ENCODE data around the gene RFT1.
"Not testable (repeated sequence)": the region's sequence is repeated elsewhere in the genome, so short reads cannot be mapped to it uniquely, and the experiment has no call there.

The RFT1 gene

GRCh38 chr3:53151465-53151864 is 21.2 kb upstream of the RFT1 start:
- H2AFZ ChIP-seq (ENCODE audit: low read depth, low read length): no peak overlapping the region
- H3K4ac ChIP-seq (ENCODE audit: low read depth in 1 of 2, low read length in 2 of 2): no peak overlapping the region
- 88% methylated on average over 4 of the region's 5 CpGs for WGBS
- DNase-seq: no peak
- no peak overlapping the region for H3K23ac ChIP-seq (ENCODE audit: low read length in 2 of 2)
- no peak overlapping the region for H3K18ac ChIP-seq (ENCODE audit: low read depth in 1 of 2, low read length in 2 of 2)
- no peaks in the 10 kb centered on the region for H3K79me1 ChIP-seq (replicated peaks; ENCODE audit: low read length, poor library complexity, severe bottlenecking)
- H3K4me2 ChIP-seq (ENCODE audit: low read length, poor library complexity, severe bottlenecking): no peak overlapping the region
- no peak overlapping the region for H2AK5ac ChIP-seq (ENCODE audit: low read length, severe bottlenecking)
- no peak overlapping the region for H2BK12ac ChIP-seq (ENCODE audit: low read length in 2 of 2)
- H3K14ac ChIP-seq (ENCODE audit: low read length in 2 of 2): no peak overlapping the region
- no peaks in the 10 kb centered on the region for H3K36me3 ChIP-seq (ENCODE audit: control insufficient read depth in 1 of 2, insufficient read depth in 2 of 2, low read depth in 1 of 2, low read length in 2 of 2)
- no peak overlapping the region for H3K4me3 ChIP-seq (ENCODE audit: insufficient read depth in 1 of 2, low read depth in 1 of 2, low read length in 2 of 2)
- no peak overlapping the region for H2BK120ac ChIP-seq (ENCODE audit: low read depth, low read length)
- H3K27ac ChIP-seq (ENCODE audit: low read length, poor library complexity, severe bottlenecking): no peak overlapping the region
- no peak overlapping the region for H4K8ac ChIP-seq (ENCODE audit: low read length)
- no peak overlapping the region for H3K9ac ChIP-seq (ENCODE audit: low read length)
- H3K27me3 ChIP-seq (ENCODE audit: control insufficient read depth in 1 of 2, insufficient read depth in 1 of 2, low read length in 2 of 2): peaks cover 23 to 32% of the 10 kb centered on the region in 2 experiments
- no peak overlapping the region for H4K91ac ChIP-seq (ENCODE audit: low read length)
- H2BK5ac ChIP-seq (ENCODE audit: low read depth, low read length, poor library complexity, severe bottlenecking): no peak overlapping the region
- H2BK15ac ChIP-seq (ENCODE audit: low read depth, poor library complexity, severe bottlenecking): no peak overlapping the region
- H3K9me3 ChIP-seq (ENCODE audit: control insufficient read depth, low read length): no peaks in the 10 kb centered on the region
- H3K4me1 ChIP-seq (ENCODE audit: control insufficient read depth, insufficient read depth, low read depth, low read length): peaks cover 10% of the 10 kb centered on the region

GRCh38 chr3:53151086-53151438 is 20.8 kb upstream of the RFT1 start:
- not testable (repeated sequence) for H3K79me1 ChIP-seq (replicated peaks; ENCODE audit: low read length, poor library complexity, severe bottlenecking); H3K23ac ChIP-seq (ENCODE audit: low read length in 2 of 2); DNase-seq; H3K18ac ChIP-seq (ENCODE audit: low read depth in 1 of 2, low read length in 2 of 2); H4K91ac ChIP-seq (ENCODE audit: low read length); H3K9ac ChIP-seq (ENCODE audit: low read length); H2AFZ ChIP-seq (ENCODE audit: low read depth, low read length); H3K4ac ChIP-seq (ENCODE audit: low read depth in 1 of 2, low read length in 2 of 2); H3K36me3 ChIP-seq (ENCODE audit: control insufficient read depth in 1 of 2, insufficient read depth in 2 of 2, low read depth in 1 of 2, low read length in 2 of 2); H2BK12ac ChIP-seq (ENCODE audit: low read length in 2 of 2); H3K4me2 ChIP-seq (ENCODE audit: low read length, poor library complexity, severe bottlenecking); H3K9me3 ChIP-seq (ENCODE audit: control insufficient read depth, low read length); H2BK120ac ChIP-seq (ENCODE audit: low read depth, low read length); H3K4me3 ChIP-seq (ENCODE audit: insufficient read depth in 1 of 2, low read depth in 1 of 2, low read length in 2 of 2); H3K4me1 ChIP-seq (ENCODE audit: control insufficient read depth, insufficient read depth, low read depth, low read length); H2AK5ac ChIP-seq (ENCODE audit: low read length, severe bottlenecking); H3K27ac ChIP-seq (ENCODE audit: low read length, poor library complexity, severe bottlenecking); H2BK15ac ChIP-seq (ENCODE audit: low read depth, poor library complexity, severe bottlenecking); H4K8ac ChIP-seq (ENCODE audit: low read length); H2BK5ac ChIP-seq (ENCODE audit: low read depth, low read length, poor library complexity, severe bottlenecking); H3K14ac ChIP-seq (ENCODE audit: low read length in 2 of 2)
- peaks cover 19 to 32% of the 10 kb centered on the region in 2 experiments for H3K27me3 ChIP-seq (ENCODE audit: control insufficient read depth in 1 of 2, insufficient read depth in 1 of 2, low read length in 2 of 2)
- WGBS: 96% methylated on average over 9 of the region's 9 CpGs

GRCh38 chr3:53150247-53151085 is 20.2 kb upstream of the RFT1 start:
- Histone ChIP-seq H3K4me3 (ENCODE audit: insufficient read depth in 1 of 2, low read depth in 1 of 2, low read length in 2 of 2) (no peak overlapping the region), H2BK12ac (ENCODE audit: low read length in 2 of 2) (no peak overlapping the region), H2AK5ac (ENCODE audit: low read length, severe bottlenecking) (no peak overlapping the region), H3K4me2 (ENCODE audit: low read length, poor library complexity, severe bottlenecking) (no peak overlapping the region), H4K91ac (ENCODE audit: low read length) (no peak overlapping the region), H3K27ac (ENCODE audit: low read length, poor library complexity, severe bottlenecking) (no peak overlapping the region), H3K36me3 (ENCODE audit: control insufficient read depth in 1 of 2, insufficient read depth in 2 of 2, low read depth in 1 of 2, low read length in 2 of 2) (no peaks in the 10 kb centered on the region), H2AFZ (ENCODE audit: low read depth, low read length) (no peak overlapping the region), H3K4me1 (ENCODE audit: control insufficient read depth, insufficient read depth, low read depth, low read length) (peaks cover 7% of the 10 kb centered on the region), H3K18ac (ENCODE audit: low read depth in 1 of 2, low read length in 2 of 2) (no peak overlapping the region), H4K8ac (ENCODE audit: low read length) (no peak overlapping the region), H2BK5ac (ENCODE audit: low read depth, low read length, poor library complexity, severe bottlenecking) (no peak overlapping the region), H2BK15ac (ENCODE audit: low read depth, poor library complexity, severe bottlenecking) (no peak overlapping the region), H3K23ac (ENCODE audit: low read length in 2 of 2) (no peak overlapping the region), H3K14ac (ENCODE audit: low read length in 2 of 2) (no peak overlapping the region), H2BK120ac (ENCODE audit: low read depth, low read length) (no peak overlapping the region), H3K9ac (ENCODE audit: low read length) (no peak overlapping the region), H3K79me1 (replicated peaks; ENCODE audit: low read length, poor library complexity, severe bottlenecking) (no peaks in the 10 kb centered on the region), H3K4ac (ENCODE audit: low read depth in 1 of 2, low read length in 2 of 2) (no peak overlapping the region), H3K9me3 (ENCODE audit: control insufficient read depth, low read length) (no peaks in the 10 kb centered on the region), H3K27me3 (ENCODE audit: control insufficient read depth in 1 of 2, insufficient read depth in 1 of 2, low read length in 2 of 2) (peaks cover 14 to 27% of the 10 kb centered on the region in 2 experiments)
- no peak for DNase-seq
- WGBS: 85% methylated on average over 7 of the region's 7 CpGs

- Histone ChIP-seq H3K9ac (ENCODE audit: low read length) (no peak overlapping the region), H2AFZ (ENCODE audit: low read depth, low read length) (no peak overlapping the region), H3K4me3 (ENCODE audit: insufficient read depth in 1 of 2, low read depth in 1 of 2, low read length in 2 of 2) (no peak overlapping the region), H4K8ac (ENCODE audit: low read length) (no peak overlapping the region), H3K27me3 (ENCODE audit: control insufficient read depth in 1 of 2, insufficient read depth in 1 of 2, low read length in 2 of 2) (peaks cover 14 to 22% of the 10 kb centered on the region in 2 experiments), H3K18ac (ENCODE audit: low read depth in 1 of 2, low read length in 2 of 2) (no peak overlapping the region), H3K23ac (ENCODE audit: low read length in 2 of 2) (no peak overlapping the region), H3K79me1 (replicated peaks; ENCODE audit: low read length, poor library complexity, severe bottlenecking) (no peaks in the 10 kb centered on the region), H3K36me3 (ENCODE audit: control insufficient read depth in 1 of 2, insufficient read depth in 2 of 2, low read depth in 1 of 2, low read length in 2 of 2) (no peaks in the 10 kb centered on the region), H3K4me2 (ENCODE audit: low read length, poor library complexity, severe bottlenecking) (no peak overlapping the region), H2BK120ac (ENCODE audit: low read depth, low read length) (no peak overlapping the region), H4K91ac (ENCODE audit: low read length) (no peak overlapping the region), H2BK15ac (ENCODE audit: low read depth, poor library complexity, severe bottlenecking) (no peak overlapping the region), H3K27ac (ENCODE audit: low read length, poor library complexity, severe bottlenecking) (no peak overlapping the region), H2BK12ac (ENCODE audit: low read length in 2 of 2) (no peak overlapping the region), H3K4me1 (ENCODE audit: control insufficient read depth, insufficient read depth, low read depth, low read length) (peaks cover 5% of the 10 kb centered on the region), H3K9me3 (ENCODE audit: control insufficient read depth, low read length) (no peaks in the 10 kb centered on the region), H3K14ac (ENCODE audit: low read length in 2 of 2) (no peak overlapping the region), H3K4ac (ENCODE audit: low read depth in 1 of 2, low read length in 2 of 2) (no peak overlapping the region), H2BK5ac (ENCODE audit: low read depth, low read length, poor library complexity, severe bottlenecking) (no peak overlapping the region), H2AK5ac (ENCODE audit: low read length, severe bottlenecking) (no peak overlapping the region)
- 90% methylated on average over 4 of the region's 4 CpGs for WGBS
- no peak for DNase-seq
Measured at GRCh38 chr3:53149699-53150098, 19.5 kb upstream of the RFT1 start.

Measured in mesenchymal stem cell (in vitro differentiated cells and primary cell).